HepG2 (cell line): ENCODE measurements around the gene SUB1. TPM values are rescaled to one million over a fixed set of nuclear protein-coding genes. Genes with fewer than 3 reads are reported as not detected.

Experiments
- HIVEP1 ChIP-seq: sonication (generic); formaldehyde crosslinking; IDR thresholded peaks from 2 replicates; pipeline ENCODE4 v1.4.0; 2020; ENCODE audit warnings: mild to moderate bottlenecking, missing genetic modification reagents
- HMGA1 ChIP-seq: sonication (generic); formaldehyde crosslinking; conservative IDR thresholded peaks from 2 replicates; pipeline ENCODE4 v1.4.0; 2020; ENCODE audit warnings: missing genetic modification reagents
- HNRNPL ChIP-seq: fragments of 200-400 bp; formaldehyde crosslinking; IDR thresholded peaks from 2 replicates; pipeline ENCODE4 v1.6.1; 2017; ENCODE audit warnings: mild to moderate bottlenecking, low read depth, low read length
- HOXA3 ChIP-seq: sonication (generic); formaldehyde crosslinking; IDR thresholded peaks from 2 replicates; pipeline ENCODE4 v1.5.0; 2020; ENCODE audit warnings: missing genetic modification reagents
- JUN ChIP-seq: sonication (generic); formaldehyde crosslinking; IDR thresholded peaks from 2 replicates; pipeline ENCODE4 v1.4.0; 2020; ENCODE audit warnings: mild to moderate bottlenecking, missing genetic modification reagents
- KAT8 ChIP-seq: IDR thresholded peaks from 2 replicates; pipeline ENCODE4 v1.6.1; 2016; ENCODE audit warnings: missing genetic modification reagents, missing compliant biosample characterization
- KLF16 ChIP-seq, 2 experiments: sonication (generic) in 1 of 2; formaldehyde crosslinking in 1 of 2; IDR thresholded peaks; 2 replicates each; pipeline versions ENCODE4 v1.6.1 to v1.8.0; 2016 to 2023; ENCODE audit warnings: missing genetic modification reagents in 2 of 2, missing compliant biosample characterization in 1 of 2
- MAFF ChIP-seq: IDR thresholded peaks from 2 replicates; pipeline ENCODE4 v1.6.1; 2011; ENCODE audit warnings: low read depth, low read length, improper control_type of control experiment
- MTA1 ChIP-seq: sonication (generic); formaldehyde crosslinking; IDR thresholded peaks from 2 replicates; pipeline ENCODE4 v1.4.0; 2020; ENCODE audit warnings: missing genetic modification reagents, mild to moderate bottlenecking, borderline replicate concordance
- MTF1 ChIP-seq: sonication (generic); formaldehyde crosslinking; IDR thresholded peaks from 2 replicates; pipeline ENCODE4 v1.5.0; 2020; ENCODE audit warnings: missing genetic modification reagents
- NBN ChIP-seq: fragments of 450-650 bp; conservative IDR thresholded peaks from 2 replicates; pipeline ENCODE4 v1.6.1; 2017
- NCOA5 ChIP-seq: sonication (generic); formaldehyde crosslinking; IDR thresholded peaks from 2 replicates; pipeline ENCODE4 v1.4.0; 2020; ENCODE audit warnings: missing genetic modification reagents
- POGZ ChIP-seq: sonication (generic); formaldehyde crosslinking; IDR thresholded peaks from 2 replicates; pipeline ENCODE4 v1.4.0; 2020; ENCODE audit warnings: mild to moderate bottlenecking, missing genetic modification reagents
- THAP8 ChIP-seq: sonication (generic); formaldehyde crosslinking; IDR thresholded peaks from 2 replicates; pipeline ENCODE4 v1.5.1; 2020; ENCODE audit warnings: missing genetic modification reagents, mild to moderate bottlenecking, borderline replicate concordance
- U2AF2 ChIP-seq: fragments of 200-400 bp; formaldehyde crosslinking; IDR thresholded peaks from 2 replicates; pipeline ENCODE4 v1.6.1; 2017; ENCODE audit warnings: low read depth, mild to moderate bottlenecking, low read length
- ZMAT5 ChIP-seq: sonication (generic); formaldehyde crosslinking; IDR thresholded peaks from 2 replicates; pipeline ENCODE4 v1.5.0; 2020; ENCODE audit warnings: mild to moderate bottlenecking, low read depth, missing genetic modification reagents, borderline replicate concordance
- ZNF318 ChIP-seq: sonication (generic); formaldehyde crosslinking; IDR thresholded peaks from 2 replicates; pipeline ENCODE4 v1.4.0; 2020; ENCODE audit warnings: mild to moderate bottlenecking, missing genetic modification reagents
- ZNF780A ChIP-seq: sonication (generic); formaldehyde crosslinking; IDR thresholded peaks from 2 replicates; pipeline ENCODE4 v1.8.0; 2022; ENCODE audit warnings: mild to moderate bottlenecking, missing genetic modification reagents, moderate library complexity
- ZNF878 ChIP-seq: sonication (generic); formaldehyde crosslinking; IDR thresholded peaks from 2 replicates; pipeline ENCODE4 v1.8.1; 2023; ENCODE audit warnings: mild to moderate bottlenecking, missing genetic modification reagents, moderate library complexity
- ZNF879 ChIP-seq: sonication (generic); formaldehyde crosslinking; IDR thresholded peaks from 2 replicates; pipeline ENCODE4 v1.8.1; 2023; ENCODE audit warnings: missing genetic modification reagents
- polyA plus RNA-seq, 8 experiments: library from polyadenylated mRNA; depleted of rRNA in 3 of 8; stranded (reverse) in 7 of 8; unstranded in 1 of 8; fragments of >200 nt; fragmentation: Illumina TruSeq in 4 of 8; extraction: Trizol in 4 of 8; gene quantifications; 2 replicates each; pipeline versions ENCODE4 v1.2.1 to v1.2.3, GENCODE V29; 2011 to 2016; ENCODE audit warnings: low read depth in 4 of 8, missing spikeins in 1 of 8, mixed read lengths in 1 of 8; ENCODE audit not compliant: insufficient read depth in 1 of 8
- total RNA-seq, 5 experiments: library from RNA; depleted of rRNA; stranded (reverse); fragments of >200 nt; fragmentation: Illumina TruSeq; extraction: Trizol; gene quantifications; 2 replicates each; pipeline ENCODE4 v1.2.3, GENCODE V29; 2016; ENCODE audit warnings: low read depth in 1 of 5

SUB1 gene
- total and polyA plus RNA-seq, 2 of the 13 experiments (the other 11 are each of a cell fraction or from before 2014, with no cell fraction given), result 182 to 693 TPM

- peak; percentile 49; the same call in 1 of the 2 replicates for TF ChIP-seq MTA1 (CRISPR knock-in tag)
- no peak; the same call in 1 of the 2 replicates for TF ChIP-seq THAP8 (CRISPR knock-in tag)
- peak; percentile 78 for TF ChIP-seq KAT8 (CRISPR knock-in tag)
- TF ChIP-seq JUN (CRISPR knock-in tag), result 0 out of 2 replicates have a peak, but pooled peaks have one; percentile 32
- TF ChIP-seq ZNF780A, result 0 out of 2 replicates have a peak, but pooled peaks have one; percentile 38
- TF ChIP-seq MAFF, result no peak
- no peak for TF ChIP-seq ZMAT5 (CRISPR knock-in tag)
- TF ChIP-seq NCOA5 (CRISPR knock-in tag), result no peak
- TF ChIP-seq HOXA3 (CRISPR knock-in tag), result peak; percentile 85
- peak; percentile 74 for TF ChIP-seq HIVEP1 (CRISPR knock-in tag)
- TF ChIP-seq MTF1 (CRISPR knock-in tag), result no peak
- TF ChIP-seq POGZ (CRISPR knock-in tag), result peak; percentile 64; the same call in 1 of the 2 replicates
- no peak for TF ChIP-seq HMGA1 (CRISPR knock-in tag)
- no peak for TF ChIP-seq U2AF2
- peak in 1 of 2 experiments; percentile 46; a peak in 1 of 4 replicates for TF ChIP-seq KLF16 (CRISPR knock-in tag; IDR thresholded peaks at IDR 0.05)
- no peak for TF ChIP-seq ZNF318 (CRISPR knock-in tag)
- TF ChIP-seq ZNF879, result peak; percentile 86; the same call in 1 of the 2 replicates
- TF ChIP-seq ZNF878, result no peak; the same call in 1 of the 2 replicates
- no peak for TF ChIP-seq NBN
- no peak for TF ChIP-seq HNRNPL
Observed at GRCh38 chr5:32585446-32586275, at the start of gene SUB1 (continued).
